Prostate gland (tissue), 2 donors: Measurements from ENCODE around the gene ZNF575. TPM values are rescaled to one million over a fixed set of nuclear protein-coding genes. Genes with fewer than 3 reads are reported as not detected.

Source experiments
- DNase-seq: peaks from one replicate; pipeline ENCODE4 v3.0.0-alpha.2; 2019; ENCODE audit warnings: low spot score
- H3K27ac ChIP-seq, 2 donors: fragments of 200-600 bp; sonication (generic); 2 replicates each; pipeline ENCODE4 v1.5.1; 2017 to 2019
- H3K27me3 ChIP-seq: fragments of 200-600 bp; sonication (generic); replicated peaks from 2 replicates; pipeline ENCODE4 v1.5.1; 2019; ENCODE audit not compliant: insufficient read depth
- H3K36me3 ChIP-seq, 2 donors: fragments of 200-600 bp; sonication (generic); 1 replicate in 1 of 2; 2 replicates in 1 of 2; pipeline versions ENCODE4 v1.5.1 to v1.8.1; 2017 to 2019
- H3K4me1 ChIP-seq: fragments of 200-600 bp; sonication (generic); replicated peaks from 2 replicates; pipeline ENCODE4 v1.5.1; 2019
- H3K4me3 ChIP-seq, 2 donors: fragments of 200-600 bp; sonication (generic); 2 replicates each; pipeline ENCODE4 v1.5.1; 2017 to 2019
- H3K9me3 ChIP-seq: fragments of 200-600 bp; sonication (generic); 2 replicates; pipeline ENCODE4 v1.5.1; 2017
- CTCF ChIP-seq, 4 experiments: fragments of 200-600 bp in 2 of 4; fragments of 450-650 bp in 2 of 4; sonication (generic) in 2 of 4; IDR thresholded peaks; 1 replicate in 3 of 4; 2 replicates in 1 of 4; pipeline ENCODE4 v1.5.1; 2016 to 2019; ENCODE audit warnings: antibody characterized with exemption in 4 of 4, mild to moderate bottlenecking in 2 of 4, moderate library complexity in 2 of 4
- POLR2A ChIP-seq: fragments of 450-650 bp; IDR thresholded peaks from one replicate; pipeline ENCODE4 v1.6.1; 2016; ENCODE audit warnings: antibody characterized with exemption, mild to moderate bottlenecking
- POLR2AphosphoS5 ChIP-seq: sonication (generic); formaldehyde crosslinking; IDR thresholded peaks from one replicate; pipeline ENCODE4 v1.6.1; 2017; ENCODE audit warnings: antibody characterized with exemption
- WGBS: methylation state at CpG from one replicate; pipeline ENCODE4 v1.1.5; 2018; 5-methylcytosine and 5-hydroxymethylcytosine counted together
- intact Hi-C: fragments of 100-400 bp; cut with DNase I; formaldehyde crosslinking; loops from one replicate; pipeline ENCODE4 v1.14.2; 2022
- total RNA-seq, 2 donors: library from RNA; depleted of rRNA; stranded (reverse); fragments of >200 nt; gene quantifications; one replicate each; pipeline ENCODE4 v1.1.0, GENCODE V29; 2016

Gene ZNF575
- total RNA-seq, 2 donors from 2014 or later: 2.0 TPM; not detected in 1

GRCh38 chr19:43554317-43554895 is 21.4 kb downstream of the ZNF575 start:
- WGBS: 92% methylated on average over 15 of the region's 15 CpGs
- peaks cover 6 to 11% of the 10 kb centered on the region in 2 donors for H3K36me3 ChIP-seq
- intact Hi-C loops: no loop called here

GRCh38 chr19:43555185-43555770 is 22.3 kb downstream of the ZNF575 start:
- peak; percentile 68 for DNase-seq
- TF ChIP-seq CTCF (IDR thresholded peaks at IDR 0.05) (peak in 3 of 4 experiments; percentile 56 to 62 (median 57)), POLR2AphosphoS5 (peak; percentile 34), POLR2A (no peak)
- 34% methylated on average over 8 of the region's 8 CpGs for WGBS
- no peaks in the 10 kb centered on the region for H3K27me3 ChIP-seq
- H3K4me1 ChIP-seq: no peaks in the 10 kb centered on the region
- H3K4me3 ChIP-seq: no peak overlapping the region
- intact Hi-C loops: no loop called here
- H3K36me3 ChIP-seq: peaks cover 6 to 11% of the 10 kb centered on the region in 2 donors
- no peaks in the 10 kb centered on the region for H3K9me3 ChIP-seq
- H3K27ac ChIP-seq: no peak overlapping the region

More at GRCh38 chr19:43554317-43554895, 21.4 kb downstream of the ZNF575 start:
- TF ChIP-seq POLR2A: no peak
- TF ChIP-seq POLR2AphosphoS5: no peak
- TF ChIP-seq CTCF (IDR thresholded peaks at IDR 0.05): no peak
- Histone ChIP-seq H3K4me3 (no peak overlapping the region), H3K27ac (no peak overlapping the region), H3K27me3 (no peaks in the 10 kb centered on the region), H3K9me3 (no peaks in the 10 kb centered on the region), H3K4me1 (no peaks in the 10 kb centered on the region)
- no peak for DNase-seq

GRCh38 chr19:43560687-43561086 is 27.7 kb downstream of the ZNF575 start:
- 84% methylated on average over 6 of the region's 6 CpGs for WGBS
- H3K4me3 ChIP-seq: no peak overlapping the region
- no peaks in the 10 kb centered on the region for H3K4me1 ChIP-seq
- no peaks in the 10 kb centered on the region for H3K9me3 ChIP-seq
- H3K36me3 ChIP-seq: no peaks in the 10 kb centered on the region
- no peak for DNase-seq
- TF ChIP-seq POLR2A (no peak), POLR2AphosphoS5 (no peak), CTCF (IDR thresholded peaks at IDR 0.05) (no peak)
- intact Hi-C loops: no loop called here
- H3K27ac ChIP-seq: no peak overlapping the region
- no peaks in the 10 kb centered on the region for H3K27me3 ChIP-seq

GRCh38 chr19:43561139-43561970 is 28.4 kb downstream of the ZNF575 start:
- intact Hi-C loops: no loop called here
- no peak overlapping the region for H3K27ac ChIP-seq
- DNase-seq: no peak
- WGBS: 88% methylated on average over 12 of the region's 12 CpGs
- no peaks in the 10 kb centered on the region for H3K27me3 ChIP-seq
- no peaks in the 10 kb centered on the region for H3K36me3 ChIP-seq
- no peaks in the 10 kb centered on the region for H3K9me3 ChIP-seq
- H3K4me3 ChIP-seq: no peak overlapping the region
- TF ChIP-seq CTCF (IDR thresholded peaks at IDR 0.05): no peak
- TF ChIP-seq POLR2A: no peak
- no peaks in the 10 kb centered on the region for H3K4me1 ChIP-seq
